Neural progenitor cell (in vitro differentiated cells): ENCODE measurements around the gene MARVELD1.

Source experiments
- CTCF ChIP-seq: fragments of 200-600 bp; sonication (generic); IDR thresholded peaks from 2 replicates; pipeline ENCODE4 v1.5.1; 2017; ENCODE audit warnings: antibody characterized with exemption, mild to moderate bottlenecking
- EZH2 ChIP-seq: fragments of 200-600 bp; sonication (generic); IDR thresholded peaks from 2 replicates; pipeline ENCODE4 v1.6.1; 2017; ENCODE audit warnings: antibody characterized with exemption, mild to moderate bottlenecking, moderate library complexity

GRCh38 chr10:97724341-97724941 lies 10.9 kb downstream of the MARVELD1 start:
- TF ChIP-seq CTCF = no peak
- TF ChIP-seq EZH2 = no peak
